Gastrocnemius medialis (tissue), 4 donors: ENCODE measurements around the gene TTLL5. TPM values are rescaled to one million over a fixed set of nuclear protein-coding genes. Genes with fewer than 3 reads are reported as not detected.

Source experiments
- ATAC-seq, 2 donors: fragments of 150-250 bp; one replicate each; pipeline ENCODE4 v1.9.1; 2016
- DNase-seq, 2 donors: peaks; one replicate each; pipeline ENCODE4 v3.0.0-alpha.2; 2019
- H3K27ac ChIP-seq, 4 donors: fragments of 200-600 bp; sonication (generic); 1 replicate in 1 of 4; 2 replicates in 3 of 4; pipeline ENCODE4 v1.5.1; 2016 to 2018; ENCODE audit warnings: mild to moderate bottlenecking in 2 of 4, moderate library complexity in 1 of 4
- H3K27me3 ChIP-seq, 3 donors: fragments of 200-600 bp; sonication (generic) in 2 of 3; 1 replicate in 1 of 3; 2 replicates in 2 of 3; pipeline versions ENCODE4 v1.5.1 to v1.6.0; 2016 to 2019; ENCODE audit warnings: mild to moderate bottlenecking in 1 of 3, moderate library complexity in 1 of 3
- H3K36me3 ChIP-seq, 2 donors: fragments of 200-600 bp; sonication (generic) in 1 of 2; one replicate each; pipeline ENCODE4 v1.5.1; 2017 to 2018
- H3K4me1 ChIP-seq, 2 donors: fragments of 200-600 bp; sonication (generic) in 1 of 2; one replicate each; pipeline ENCODE4 v1.5.1; 2016 to 2017; ENCODE audit warnings: mild to moderate bottlenecking in 2 of 2
- H3K4me3 ChIP-seq, 4 donors: fragments of 200-600 bp; sonication (generic) in 3 of 4; 1 replicate in 1 of 4; 2 replicates in 3 of 4; pipeline ENCODE4 v1.5.1; 2016 to 2019; ENCODE audit warnings: mild to moderate bottlenecking in 2 of 4
- H3K9me3 ChIP-seq, 3 donors: fragments of 200-600 bp; sonication (generic) in 2 of 3; 1 replicate in 1 of 3; 2 replicates in 2 of 3; pipeline ENCODE4 v1.5.1; 2016 to 2019
- POLR2A ChIP-seq, 2 donors: fragments of 450-650 bp; IDR thresholded peaks; one replicate each; pipeline ENCODE4 v1.6.1; 2017; ENCODE audit warnings: antibody characterized with exemption in 2 of 2, mild to moderate bottlenecking in 2 of 2, moderate library complexity in 2 of 2
- in situ Hi-C, 4 donors: fragments of 200-750 bp; cut with MboI; loops; one replicate each; pipeline versions ENCODE4 v1.15.0 to v1.8.0; 2017; ENCODE audit warnings: low sequenced_read_pairs in 4 of 4
- intact Hi-C: fragments of 100-400 bp; cut with DNase I; formaldehyde crosslinking; loops from one replicate; pipeline ENCODE4 v1.15.1; 2023; ENCODE audit warnings: low total_unique reads
- total RNA-seq, 4 donors: library from RNA; depleted of rRNA; stranded (reverse); fragments of >200 nt; gene quantifications; one replicate each; pipeline versions ENCODE4 v1.1.0 to v1.2.3, GENCODE V29; 2016
- TF ChIP-seq, protein P1 (sequence below), 5 experiments: fragments of 450-650 bp in 3 of 5; fragments of 200-600 bp in 2 of 5; sonication (generic) in 2 of 5; IDR thresholded peaks in 4 of 5; conservative IDR thresholded peaks in 1 of 5; 1 replicate in 4 of 5; 2 replicates in 1 of 5; pipeline ENCODE4 v1.5.1; 2016 to 2019; ENCODE audit warnings: antibody characterized with exemption in 5 of 5, mild to moderate bottlenecking in 3 of 5, moderate library complexity in 3 of 5

The TTLL5 gene
- total RNA-seq, 4 donors from 2014 or later, result 9.1 to 36.0 (median 16.4) TPM

DNA sequence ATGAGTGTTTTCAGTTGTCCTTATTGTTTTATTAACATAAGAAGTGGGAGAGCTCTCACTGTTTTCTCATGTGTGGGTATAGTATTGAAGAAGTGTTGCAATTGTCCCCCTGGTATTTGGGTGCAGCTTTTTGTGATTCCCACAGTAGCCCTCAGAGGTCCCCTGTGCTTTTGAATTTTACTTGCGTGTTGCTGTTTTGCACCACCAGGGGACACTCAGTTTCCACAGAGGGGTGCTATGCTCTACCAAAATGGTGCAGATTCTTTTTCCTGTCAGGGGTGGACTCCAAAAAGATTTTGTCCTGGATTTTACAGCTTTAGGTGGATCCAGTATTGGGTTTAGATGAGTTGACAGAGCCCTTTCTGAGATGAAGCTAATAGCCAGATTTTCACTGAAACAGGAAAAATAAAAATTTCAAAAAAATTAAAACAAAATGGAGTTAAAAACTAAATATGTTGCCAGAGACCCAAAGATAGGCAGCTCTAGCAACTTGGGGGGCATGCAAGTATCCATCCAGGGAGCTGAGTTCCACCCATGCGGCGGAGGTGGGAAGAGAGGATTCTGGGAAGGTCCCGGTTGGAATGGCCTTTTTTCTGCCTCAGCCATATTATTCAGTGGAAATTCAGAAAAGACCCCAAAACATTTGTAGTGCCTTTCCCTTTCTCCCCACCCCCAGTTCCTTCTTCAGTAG, 50.2 kb downstream of the TTLL5 start:
- DNase-seq (peak in 1 of 2 donors; percentile 45), ATAC-seq (peak; percentile 55 to 65)
- in situ Hi-C loops, result loop anchor here in 3 of 4 donors (5.0 to 25.0 kb wide), 4 partner anchors 196 to 676 kb away; partner anchors contain the start of genes TGFB3 (in 2 of the 3), ESRRB (in 1 of the 3) and IFT43 (in 1 of the 3)
- TF ChIP-seq, protein P1, sequence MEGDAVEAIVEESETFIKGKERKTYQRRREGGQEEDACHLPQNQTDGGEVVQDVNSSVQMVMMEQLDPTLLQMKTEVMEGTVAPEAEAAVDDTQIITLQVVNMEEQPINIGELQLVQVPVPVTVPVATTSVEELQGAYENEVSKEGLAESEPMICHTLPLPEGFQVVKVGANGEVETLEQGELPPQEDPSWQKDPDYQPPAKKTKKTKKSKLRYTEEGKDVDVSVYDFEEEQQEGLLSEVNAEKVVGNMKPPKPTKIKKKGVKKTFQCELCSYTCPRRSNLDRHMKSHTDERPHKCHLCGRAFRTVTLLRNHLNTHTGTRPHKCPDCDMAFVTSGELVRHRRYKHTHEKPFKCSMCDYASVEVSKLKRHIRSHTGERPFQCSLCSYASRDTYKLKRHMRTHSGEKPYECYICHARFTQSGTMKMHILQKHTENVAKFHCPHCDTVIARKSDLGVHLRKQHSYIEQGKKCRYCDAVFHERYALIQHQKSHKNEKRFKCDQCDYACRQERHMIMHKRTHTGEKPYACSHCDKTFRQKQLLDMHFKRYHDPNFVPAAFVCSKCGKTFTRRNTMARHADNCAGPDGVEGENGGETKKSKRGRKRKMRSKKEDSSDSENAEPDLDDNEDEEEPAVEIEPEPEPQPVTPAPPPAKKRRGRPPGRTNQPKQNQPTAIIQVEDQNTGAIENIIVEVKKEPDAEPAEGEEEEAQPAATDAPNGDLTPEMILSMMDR (IDR thresholded peaks at IDR 0.05 in 4 of 5, conservative IDR thresholded peaks at IDR 0.05 in 1 of 5), result peak; percentile 61 to 83 (median 74)
- TF ChIP-seq POLR2A (IDR thresholded peaks at IDR 0.05), result no peak
- H3K4me1 ChIP-seq, result peaks cover 16 to 23% of the 10 kb centered on the region in 2 donors
- intact Hi-C loops, result loop anchor here (1.0 to 5.0 kb wide), 3 partner anchors 71 to 195 kb away; no protein-coding TSS in a partner anchor
- H3K9me3 ChIP-seq, result no peaks in the 10 kb centered on the region
- peak overlapping the region; percentile 79 to 88 (median 86) for H3K27ac ChIP-seq
- H3K4me3 ChIP-seq, result no peak overlapping the region
- H3K27me3 ChIP-seq, result no peaks in the 10 kb centered on the region
- H3K36me3 ChIP-seq, result no peaks in the 10 kb centered on the region

DNA sequence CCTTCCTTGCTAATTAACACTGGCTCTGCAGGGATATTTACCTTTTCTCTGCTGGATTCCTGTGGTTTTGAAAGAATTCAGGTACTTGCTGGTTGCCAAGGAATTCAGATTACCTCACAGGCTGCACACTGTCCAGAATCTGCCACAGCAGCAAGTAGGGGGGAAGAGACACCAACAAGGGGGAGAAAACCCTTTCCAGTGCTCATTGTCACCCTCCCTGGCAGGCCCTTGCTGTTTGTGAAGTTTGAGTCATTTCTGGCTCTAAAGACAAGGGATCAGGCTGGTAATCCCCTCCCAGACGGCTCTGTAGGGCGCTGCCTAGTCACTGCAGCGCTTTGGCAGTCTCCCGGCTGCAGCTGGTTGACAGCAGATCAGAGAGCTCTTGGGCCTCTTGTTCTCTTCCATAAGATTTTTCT, 50.8 kb downstream of the TTLL5 start:
- ATAC-seq, result peak; percentile 91 to 94
- Histone ChIP-seq H3K36me3 (no peaks in the 10 kb centered on the region), H3K9me3 (no peaks in the 10 kb centered on the region), H3K4me3 (no peak overlapping the region), H3K27me3 (no peaks in the 10 kb centered on the region), H3K27ac (peak overlapping the region; percentile 79 to 88 (median 86)), H3K4me1 (peaks cover 16 to 23% of the 10 kb centered on the region in 2 donors)
- in situ Hi-C loops, result loop anchor here in 3 of 4 donors (5.0 to 25.0 kb wide), 4 partner anchors 195 to 675 kb away; partner anchors contain the start of genes TGFB3 (in 2 of the 3), ESRRB (in 1 of the 3) and IFT43 (in 1 of the 3)
- intact Hi-C loops, result loop anchor here (1.0 to 5.0 kb wide), 4 partner anchors 70 to 270 kb away; no protein-coding TSS in a partner anchor
- TF ChIP-seq, protein P1 (IDR thresholded peaks at IDR 0.05 in 4 of 5, conservative IDR thresholded peaks at IDR 0.05 in 1 of 5), result no peak
- peak in 1 of 2 donors; percentile 12 for TF ChIP-seq POLR2A (IDR thresholded peaks at IDR 0.05)
- DNase-seq, result peak; percentile 87 to 89

DNA sequence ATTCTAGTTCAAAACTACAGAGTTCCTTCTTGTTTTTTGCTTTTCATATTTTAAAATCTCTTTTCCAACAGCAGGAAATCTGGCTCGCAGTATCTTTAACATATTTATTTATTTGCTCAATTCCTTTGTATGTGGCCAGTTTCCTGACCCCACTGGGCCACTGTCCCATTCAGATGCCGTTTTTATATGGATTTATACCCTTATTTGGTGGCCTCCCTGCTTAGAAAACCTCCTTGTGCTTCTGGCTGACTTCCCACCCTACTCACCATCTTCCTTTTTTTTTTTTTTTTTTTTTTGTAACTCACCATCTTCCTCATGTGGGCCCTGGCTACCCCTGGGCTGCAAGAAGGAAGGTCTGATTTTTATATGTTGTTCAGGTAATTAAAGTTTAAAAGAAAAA, 53.9 kb downstream of the TTLL5 start:
- no peak for ATAC-seq
- DNase-seq, result no peak
- intact Hi-C loops (loop anchor here (5.0 kb wide), 1 partner anchor 67 kb away; no protein-coding TSS in a partner anchor), in situ Hi-C loops (loop anchor here in 3 of 4 donors (5.0 to 25.0 kb wide), 4 partner anchors 192 to 672 kb away; partner anchors contain the start of genes TGFB3 (in 2 of the 3), ESRRB (in 1 of the 3) and IFT43 (in 1 of the 3))
- peaks cover 32 to 52% of the 10 kb centered on the region in 2 donors for H3K4me1 ChIP-seq
- no peaks in the 10 kb centered on the region for H3K9me3 ChIP-seq
- H3K27me3 ChIP-seq, result no peaks in the 10 kb centered on the region
- H3K36me3 ChIP-seq, result no peaks in the 10 kb centered on the region
- no peak for TF ChIP-seq POLR2A (IDR thresholded peaks at IDR 0.05)
- TF ChIP-seq, protein P1 (IDR thresholded peaks at IDR 0.05 in 4 of 5, conservative IDR thresholded peaks at IDR 0.05 in 1 of 5), result no peak
- no peak overlapping the region for H3K4me3 ChIP-seq
- H3K27ac ChIP-seq, result peak overlapping the region in 2 of 4 donors; percentile 8 to 24

- ATAC-seq (no peak), DNase-seq (no peak)
- Histone ChIP-seq H3K9me3 (no peaks in the 10 kb centered on the region), H3K4me1 (peaks cover 42 to 63% of the 10 kb centered on the region in 2 donors), H3K27ac (no peak overlapping the region), H3K4me3 (no peak overlapping the region), H3K36me3 (no peaks in the 10 kb centered on the region), H3K27me3 (no peaks in the 10 kb centered on the region)
- in situ Hi-C loops, result loop anchor here in 1 of 4 donors (25.0 kb wide), 1 partner anchor 671 kb away; the partner anchor contains the start of gene ESRRB
- intact Hi-C loops, result no loop called here
- no peak for TF ChIP-seq POLR2A (IDR thresholded peaks at IDR 0.05)
- TF ChIP-seq, protein P1 (IDR thresholded peaks at IDR 0.05 in 4 of 5, conservative IDR thresholded peaks at IDR 0.05 in 1 of 5), result no peak
These were observed 55.1 kb downstream of the TTLL5 start for GRCh38 chr14:75715926-75716780.
